HUES6 (cell line): ENCODE measurements around the gene HSPB7.
A peak's percentile ranks its signal among the peaks of the same experiment; 100 is the strongest.
"Not testable (repeated sequence)": the region's sequence is repeated elsewhere in the genome, so short reads cannot be mapped to it uniquely, and the experiment has no call there.

Experiments
- H3K27ac ChIP-seq: 2 replicates; pipeline ENCODE4 v1.7.0; 2013; ENCODE audit warnings: low read depth, mild to moderate bottlenecking, low read length, inconsistent platforms
- H3K27me3 ChIP-seq: 2 replicates; pipeline ENCODE4 v1.6.1; 2013; ENCODE audit warnings: low read length; ENCODE audit not compliant: control insufficient read depth, insufficient read depth
- H3K36me3 ChIP-seq: 2 replicates; pipeline ENCODE4 v1.6.1; 2013; ENCODE audit warnings: low read length; ENCODE audit not compliant: control insufficient read depth, insufficient read depth
- H3K4me1 ChIP-seq: 2 replicates; pipeline ENCODE4 v1.6.1; 2013; ENCODE audit warnings: low read length; ENCODE audit not compliant: control insufficient read depth, insufficient read depth
- H3K4me3 ChIP-seq: 2 replicates; pipeline ENCODE4 v1.5.1; 2013; ENCODE audit warnings: low read depth, low read length
- H3K9ac ChIP-seq: one replicate; pipeline ENCODE4 v1.6.1; 2013; ENCODE audit warnings: mild to moderate bottlenecking, low read length
- H3K9me3 ChIP-seq: 2 replicates; pipeline ENCODE4 v1.6.1; 2013; ENCODE audit warnings: low read depth, low read length; ENCODE audit not compliant: control insufficient read depth, insufficient read depth

Gene HSPB7

DNA sequence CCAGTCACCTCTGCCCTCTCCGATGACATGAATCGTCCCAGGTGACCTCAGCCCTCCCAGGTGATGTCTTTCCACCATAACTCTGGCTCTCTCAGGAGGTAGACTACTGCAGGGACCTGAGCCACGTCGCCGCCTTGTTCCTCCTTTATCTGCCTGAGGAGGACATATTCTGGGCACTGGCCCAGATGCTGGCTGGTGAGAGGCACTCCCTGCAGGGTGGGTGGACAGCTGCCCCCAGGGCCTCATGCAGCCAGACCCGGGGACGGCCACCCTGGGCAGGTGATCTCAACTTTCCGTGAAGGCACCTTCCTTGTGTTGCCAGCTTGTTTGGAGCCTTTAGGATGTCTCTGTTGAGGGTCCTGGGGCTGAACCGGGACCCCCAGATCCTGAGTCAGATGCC, 28.1 kb downstream of the HSPB7 start:
- no peaks in the 10 kb centered on the region for H3K9me3 ChIP-seq
- H3K27ac ChIP-seq, result no peak overlapping the region
- no peaks in the 10 kb centered on the region for H3K4me1 ChIP-seq
- no peak overlapping the region for H3K9ac ChIP-seq
- H3K4me3 ChIP-seq, result no peak overlapping the region
- H3K27me3 ChIP-seq, result no peaks in the 10 kb centered on the region
- H3K36me3 ChIP-seq, result no peaks in the 10 kb centered on the region

DNA sequence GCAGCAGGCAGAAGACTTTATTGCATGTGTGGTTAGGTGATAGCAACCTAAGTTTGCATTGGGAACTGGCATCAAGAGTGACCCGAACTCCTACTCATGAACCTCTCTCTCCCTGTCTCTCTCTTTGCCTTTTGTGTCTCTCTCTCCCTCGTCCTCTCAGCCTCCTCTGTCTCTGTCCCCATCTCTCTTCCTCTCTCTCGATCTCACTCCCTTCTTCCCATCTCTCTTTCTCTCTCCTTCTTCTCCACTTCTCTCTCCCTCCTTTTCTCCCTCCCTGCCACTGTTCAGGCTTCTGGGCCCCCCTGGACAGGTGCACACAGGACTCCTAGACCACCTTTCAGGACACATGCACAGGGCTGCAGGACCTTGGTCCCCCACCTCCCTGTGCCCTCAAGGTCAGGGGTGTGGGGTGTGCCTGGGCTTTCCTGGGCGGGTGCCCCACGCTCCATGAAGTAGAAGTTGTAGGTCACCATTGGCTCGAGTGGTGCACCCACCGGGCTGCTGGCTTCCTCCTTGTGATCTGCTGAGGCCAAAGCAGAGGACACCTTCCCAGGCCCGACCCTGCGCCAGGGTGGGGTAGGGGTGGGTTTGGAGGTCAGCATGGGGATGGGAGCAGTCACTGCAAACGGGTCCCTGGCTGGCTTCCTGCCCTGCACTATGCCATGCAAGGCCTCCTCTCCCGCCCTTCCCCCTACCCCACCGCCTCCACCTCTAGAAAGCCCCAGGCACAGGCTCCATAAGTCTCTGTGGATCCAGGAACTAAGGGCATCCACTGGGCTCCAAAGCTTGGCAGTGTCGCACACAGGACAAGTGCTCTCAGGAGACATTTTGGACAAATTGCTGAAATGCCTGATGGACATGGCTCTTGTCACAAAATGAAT, 28.7 kb downstream of the HSPB7 start:
- no peaks in the 10 kb centered on the region for H3K9me3 ChIP-seq
- no peaks in the 10 kb centered on the region for H3K27me3 ChIP-seq
- H3K36me3 ChIP-seq, result no peaks in the 10 kb centered on the region
- no peaks in the 10 kb centered on the region for H3K4me1 ChIP-seq
- H3K4me3 ChIP-seq, result no peak overlapping the region
- no peak overlapping the region for H3K9ac ChIP-seq
- H3K27ac ChIP-seq, result no peak overlapping the region

DNA sequence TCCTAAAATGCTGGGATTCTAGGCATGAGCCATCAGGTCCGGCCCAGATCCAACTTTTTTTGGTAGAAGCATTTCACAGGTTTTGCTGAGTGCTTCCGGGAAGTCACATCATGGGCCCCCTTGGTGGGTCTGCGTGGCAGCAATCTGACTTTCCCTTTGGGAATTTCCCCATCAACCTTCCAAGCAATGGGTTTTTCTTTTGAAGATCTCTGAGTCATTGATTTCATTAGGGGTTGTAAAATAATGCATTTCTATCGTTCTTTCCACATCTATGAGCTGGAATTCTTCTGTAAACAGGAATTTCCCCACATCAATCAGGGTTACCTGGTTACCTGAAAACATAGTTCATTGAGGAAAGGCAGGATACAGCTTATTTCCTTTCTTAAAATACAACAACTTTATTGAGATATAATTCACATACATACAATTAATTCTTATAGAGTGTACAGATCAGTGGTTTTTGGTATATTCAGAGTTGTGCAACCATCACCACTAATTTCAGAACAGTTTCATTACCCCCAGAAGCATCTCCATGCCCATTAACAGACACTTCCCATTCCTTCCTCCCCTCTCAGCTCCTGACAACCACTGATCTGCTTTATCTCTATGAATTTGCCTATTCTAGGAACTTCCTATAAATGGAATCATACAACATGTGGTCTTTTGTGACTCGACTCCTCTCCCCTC, 32.1 kb downstream of the HSPB7 start:
- no peak overlapping the region for H3K4me3 ChIP-seq
- H3K27ac ChIP-seq, result no peak overlapping the region
- peaks cover 13% of the 10 kb centered on the region for H3K9me3 ChIP-seq
- H3K36me3 ChIP-seq, result no peaks in the 10 kb centered on the region
- H3K27me3 ChIP-seq, result no peaks in the 10 kb centered on the region
- no peaks in the 10 kb centered on the region for H3K4me1 ChIP-seq
- H3K9ac ChIP-seq, result no peak overlapping the region

DNA sequence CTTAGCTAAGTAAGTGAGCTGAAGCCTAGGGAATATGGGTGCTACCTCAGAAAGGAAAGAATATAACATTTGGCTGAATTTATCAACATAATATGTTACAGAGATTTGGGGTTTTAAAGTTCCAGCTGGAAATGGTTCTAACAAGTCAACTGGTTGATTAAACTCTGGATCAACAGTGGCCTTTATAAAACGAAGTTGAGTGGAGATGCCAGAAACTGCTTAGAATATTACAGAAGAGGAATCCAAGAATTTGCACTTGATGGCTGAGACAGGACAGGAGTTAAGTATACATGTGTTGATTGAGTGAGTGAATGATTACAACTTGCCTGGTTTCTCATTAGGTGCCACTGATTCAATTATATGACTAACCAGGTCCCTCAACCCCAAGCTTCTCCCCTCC, 34.6 kb downstream of the HSPB7 start:
- no peaks in the 10 kb centered on the region for H3K4me1 ChIP-seq
- no peaks in the 10 kb centered on the region for H3K27me3 ChIP-seq
- H3K9ac ChIP-seq, result no peak overlapping the region
- H3K27ac ChIP-seq, result no peak overlapping the region
- H3K9me3 ChIP-seq, result peaks cover 13% of the 10 kb centered on the region
- no peaks in the 10 kb centered on the region for H3K36me3 ChIP-seq
- H3K4me3 ChIP-seq, result no peak overlapping the region

DNA sequence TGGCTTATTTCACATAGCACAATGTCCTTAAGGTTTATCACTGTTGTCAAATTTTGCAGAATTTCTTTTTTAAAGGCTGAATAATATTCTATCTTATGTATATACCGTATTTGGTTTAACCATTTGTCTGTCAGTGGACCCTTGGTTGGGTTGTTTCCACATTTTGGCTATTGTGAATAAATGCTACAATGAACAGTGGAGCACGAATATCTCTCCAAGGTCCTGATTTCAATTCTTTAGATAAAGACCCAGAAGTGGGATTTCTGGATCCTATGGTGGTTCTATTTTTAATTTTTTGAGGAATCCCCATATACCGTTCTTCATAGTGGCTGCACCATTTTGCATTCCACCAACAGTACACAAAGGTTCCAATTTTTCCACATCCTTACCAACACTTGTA, 36.2 kb downstream of the HSPB7 start:
- Histone ChIP-seq H3K4me3 (no peak overlapping the region), H3K27me3 (no peaks in the 10 kb centered on the region)

DNA sequence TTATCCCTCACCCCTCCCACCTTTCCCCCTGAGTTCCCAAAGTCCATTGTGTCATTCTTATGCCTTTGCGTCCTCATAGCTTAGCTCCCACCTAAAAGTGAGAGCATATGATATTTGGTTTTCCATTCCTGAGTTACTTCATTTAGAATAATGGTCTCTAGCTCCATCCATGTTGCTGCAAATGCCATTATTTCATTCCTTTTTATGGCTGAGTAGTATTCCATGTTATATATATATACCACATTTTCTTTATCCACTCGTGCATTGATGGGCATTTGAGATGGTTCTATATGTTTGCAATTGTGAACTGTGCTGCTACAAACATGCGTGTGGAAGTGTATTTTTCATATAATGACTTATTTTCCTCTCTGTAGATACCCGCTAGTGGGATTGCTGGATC, 39.9 kb downstream of the HSPB7 start:
- peaks cover 10% of the 10 kb centered on the region for H3K9me3 ChIP-seq
- H3K9ac ChIP-seq, H3K27me3 ChIP-seq, H3K36me3 ChIP-seq, H3K4me3 ChIP-seq, H3K27ac ChIP-seq, H3K4me1 ChIP-seq: not testable (repeated sequence)

More for the DNA sequence above, 36.2 kb downstream of the HSPB7 start:
- peaks cover 13% of the 10 kb centered on the region for H3K9me3 ChIP-seq
- no peak overlapping the region for H3K9ac ChIP-seq
- H3K36me3 ChIP-seq, result no peaks in the 10 kb centered on the region
- H3K4me1 ChIP-seq, result no peaks in the 10 kb centered on the region
- no peak overlapping the region for H3K27ac ChIP-seq

DNA sequence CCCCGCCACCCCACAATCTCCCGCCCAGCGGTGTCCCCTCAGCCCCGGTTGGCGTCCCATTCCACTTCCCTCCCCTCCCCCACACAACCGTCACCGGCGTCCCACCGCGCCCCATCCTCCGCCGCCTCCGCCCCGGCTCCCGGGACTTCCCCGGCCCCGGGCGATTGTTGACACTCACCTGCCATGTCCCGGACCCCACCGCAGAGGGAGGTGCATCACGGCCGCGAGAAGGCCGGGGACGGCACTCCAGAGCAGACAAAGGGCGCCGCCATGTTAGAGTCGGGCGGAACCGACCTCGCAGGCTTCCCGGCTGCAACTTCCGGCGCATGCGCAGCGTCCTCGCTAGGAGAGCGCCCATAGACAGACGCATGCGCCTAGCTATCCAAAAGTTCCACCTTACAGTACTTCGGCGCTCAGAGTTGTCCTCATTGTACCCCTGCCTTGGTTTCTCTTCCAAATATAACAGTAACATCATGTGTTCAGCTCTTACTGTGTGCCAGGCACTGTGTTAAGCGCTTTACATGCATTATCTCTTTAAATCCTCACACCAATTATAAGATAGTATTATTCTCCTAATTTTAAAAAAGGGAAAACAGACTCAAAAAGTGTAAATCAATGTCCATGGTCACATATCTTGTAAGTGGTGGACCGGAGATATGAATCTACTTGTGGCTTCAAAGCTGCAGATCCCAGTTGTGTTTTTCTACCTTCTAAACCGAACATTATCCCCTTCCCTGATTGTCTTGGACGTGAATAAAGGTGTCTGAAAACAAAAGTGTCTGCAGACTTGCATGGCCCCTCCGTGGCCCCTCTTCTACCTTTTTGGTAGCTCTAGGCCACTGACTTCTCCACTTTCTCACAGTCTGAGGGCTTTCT, 41.8 kb downstream of the HSPB7 start, which contains the start of gene ZBTB17:
TSS of gene ZBTB17 (minus strand) at position 297 of the 876 bp plus-strand sequence. CDS start 27,606 bp downstream, outside the sequence.
- Histone ChIP-seq H3K4me1 (0 out of 2 replicates have a peak, but pooled peaks cover 5% of the 10 kb centered on the region), H3K27me3 (no peaks in the 10 kb centered on the region), H3K36me3 (peaks cover 12% of the 10 kb centered on the region), H3K27ac (peak within 1 kb of the TSS; percentile 56; the same call in 1 of the 2 replicates), H3K9ac (peak within 1 kb of the TSS; percentile 67), H3K4me3 (peak within 1 kb of the TSS; percentile 94), H3K9me3 (no peaks in the 10 kb centered on the region; the same call in 1 of the 2 replicates)

DNA sequence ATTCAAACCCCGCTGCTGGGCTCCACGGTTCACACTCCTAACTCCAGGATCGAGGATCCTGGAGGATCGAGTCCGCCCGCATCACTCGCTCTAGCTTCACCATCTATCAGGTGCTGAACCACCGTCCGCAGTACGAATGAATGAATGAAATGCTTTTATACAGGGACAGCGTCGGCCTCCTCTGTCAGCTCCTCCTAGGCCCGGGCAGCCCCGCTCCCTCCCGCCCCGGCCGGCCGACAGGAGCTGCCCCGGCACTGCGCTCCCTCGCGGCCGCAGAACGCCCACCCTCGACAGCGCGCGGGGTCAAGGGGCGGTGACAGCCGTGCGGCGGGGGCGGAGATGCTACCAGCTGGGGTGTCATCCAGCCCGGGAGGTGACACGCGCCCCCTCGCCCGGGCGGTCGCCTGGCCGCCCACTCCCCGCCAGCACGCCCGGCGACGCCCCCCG, 42.5 kb downstream of the HSPB7 start:
- Histone ChIP-seq H3K36me3 (peaks cover 12% of the 10 kb centered on the region), H3K27me3 (no peaks in the 10 kb centered on the region), H3K4me3 (peak overlapping the region; percentile 94), H3K9ac (peak overlapping the region; percentile 67), H3K27ac (no peak overlapping the region), H3K9me3 (no peaks in the 10 kb centered on the region; the same call in 1 of the 2 replicates), H3K4me1 (0 out of 2 replicates have a peak, but pooled peaks cover 5% of the 10 kb centered on the region)

DNA sequence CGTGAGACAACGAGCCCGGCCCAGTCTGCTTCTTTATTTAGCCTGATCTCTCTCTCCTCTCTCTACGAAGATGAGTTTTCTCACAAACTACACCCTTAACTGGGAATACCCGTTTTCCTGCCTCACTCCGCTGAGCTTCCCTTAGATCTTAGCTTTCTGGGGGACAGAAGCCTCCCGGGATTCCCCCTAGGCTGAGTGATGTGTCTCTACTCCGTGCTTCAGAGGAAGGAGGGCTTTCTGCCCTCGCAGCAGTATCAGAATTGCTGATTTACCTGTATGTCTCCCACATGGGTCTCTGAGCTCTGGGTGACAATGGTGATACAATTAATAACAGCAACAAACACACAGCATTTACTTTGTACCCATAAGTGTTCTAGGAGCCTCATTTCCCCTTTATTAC, 43.0 kb downstream of the HSPB7 start:
- H3K27me3 ChIP-seq, result no peaks in the 10 kb centered on the region
- 0 out of 2 replicates have a peak, but pooled peaks cover 5% of the 10 kb centered on the region for H3K4me1 ChIP-seq
- peaks cover 16% of the 10 kb centered on the region for H3K36me3 ChIP-seq
- peaks cover under 1% of the 10 kb centered on the region; the same call in 1 of the 2 replicates for H3K9me3 ChIP-seq
- peak overlapping the region; percentile 94 for H3K4me3 ChIP-seq
- peak overlapping the region; percentile 67 for H3K9ac ChIP-seq
- no peak overlapping the region for H3K27ac ChIP-seq

DNA sequence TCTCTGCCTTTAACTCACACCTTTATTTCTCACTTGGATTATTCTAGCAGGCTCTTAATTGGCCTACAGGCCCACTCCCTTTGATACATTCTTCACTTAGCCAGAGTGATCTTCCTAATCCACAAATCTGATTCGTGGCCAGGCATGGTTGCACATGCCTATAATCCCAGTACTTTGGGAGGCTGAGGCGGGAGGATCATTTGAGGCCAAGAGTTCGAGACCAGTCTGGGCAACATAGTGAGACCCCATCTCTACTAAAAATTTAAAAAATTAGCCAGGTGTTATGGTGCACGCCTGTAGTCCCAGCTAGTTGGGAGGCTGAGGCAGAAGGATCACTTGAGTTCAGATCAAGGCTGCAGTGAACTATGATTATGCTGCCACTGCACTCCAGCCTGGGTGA, 44.1 kb downstream of the HSPB7 start:
- Histone ChIP-seq H3K27ac (no peak overlapping the region), H3K4me3 (no peak overlapping the region), H3K4me1 (0 out of 2 replicates have a peak, but pooled peaks cover 5% of the 10 kb centered on the region), H3K36me3 (peaks cover 24% of the 10 kb centered on the region), H3K27me3 (no peaks in the 10 kb centered on the region), H3K9me3 (peaks cover 9% of the 10 kb centered on the region), H3K9ac (no peak overlapping the region)
